Loucy (cell line): ENCODE data around the gene AJM1.
"Not testable (repeated sequence)": the region's sequence is repeated elsewhere in the genome, so short reads cannot be mapped to it uniquely, and the experiment has no call there.

Experiments
- H2AFZ ChIP-seq: fragments of 200-600 bp; sonication (generic); 2 replicates; pipeline ENCODE4 v1.6.0; 2016; ENCODE audit warnings: antibody characterized with exemption, mild to moderate bottlenecking, low read length, moderate library complexity
- H3F3A ChIP-seq: fragments of 200-600 bp; 2 replicates; pipeline ENCODE4 v1.6.0; 2016; ENCODE audit warnings: antibody characterized with exemption, low read depth, mild to moderate bottlenecking
- H3K27me3 ChIP-seq: fragments of 200-600 bp; sonication (generic); 2 replicates; pipeline ENCODE4 v1.6.1; 2014; ENCODE audit warnings: low read length, mild to moderate bottlenecking; ENCODE audit not compliant: insufficient read depth, poor library complexity, severe bottlenecking
- H3K36me3 ChIP-seq: fragments of 200-600 bp; sonication (generic); 2 replicates; pipeline ENCODE4 v1.6.1; 2016; ENCODE audit warnings: low read length; ENCODE audit not compliant: insufficient read depth
- H3K4me1 ChIP-seq: fragments of 200-600 bp; sonication (generic); 2 replicates; pipeline ENCODE4 v1.5.1; 2014; ENCODE audit warnings: low read length, mild to moderate bottlenecking; ENCODE audit not compliant: insufficient read depth, poor library complexity, severe bottlenecking
- H3K4me2 ChIP-seq: fragments of 200-600 bp; sonication (generic); 2 replicates; pipeline ENCODE4 v1.6.0; 2014; ENCODE audit warnings: antibody characterized with exemption, low read length, low read depth, mild to moderate bottlenecking; ENCODE audit not compliant: poor library complexity, severe bottlenecking
- H3K4me3 ChIP-seq: fragments of 200-600 bp; sonication (generic); 2 replicates; pipeline ENCODE4 v1.5.1; 2014; ENCODE audit warnings: low read length, mild to moderate bottlenecking, mixed read lengths; ENCODE audit not compliant: poor library complexity, severe bottlenecking
- H3K79me2 ChIP-seq: fragments of 200-600 bp; sonication (generic); 2 replicates; pipeline ENCODE4 v1.6.1; 2014; ENCODE audit warnings: low read length; ENCODE audit not compliant: insufficient read depth
- H3K9ac ChIP-seq: fragments of 200-600 bp; sonication (generic); 2 replicates; pipeline ENCODE4 v1.6.0; 2014; ENCODE audit warnings: mild to moderate bottlenecking, low read depth, low read length, moderate library complexity; ENCODE audit not compliant: poor library complexity, severe bottlenecking
- H3K9me2 ChIP-seq: fragments of 200-600 bp; sonication (generic); replicated peaks from 2 replicates; pipeline ENCODE4 v1.6.1; 2016; ENCODE audit warnings: low read depth, low read length, mixed read lengths
- H3K9me3 ChIP-seq: fragments of 200-600 bp; sonication (generic); 2 replicates; pipeline ENCODE4 v1.6.1; 2014; ENCODE audit warnings: mild to moderate bottlenecking, antibody characterized with exemption, low read length, low read depth; ENCODE audit not compliant: insufficient read depth
- H4K20me1 ChIP-seq: fragments of 200-600 bp; sonication (generic); 2 replicates; pipeline ENCODE4 v1.6.0; 2014; ENCODE audit warnings: antibody characterized with exemption, low read length, mild to moderate bottlenecking; ENCODE audit not compliant: insufficient read depth, poor library complexity, severe bottlenecking
- EZH2phosphoT487 ChIP-seq: fragments of 200-600 bp; IDR thresholded peaks from 2 replicates; pipeline ENCODE4 v1.6.1; 2018; ENCODE audit warnings: antibody characterized with exemption, mild to moderate bottlenecking, moderate library complexity, borderline replicate concordance
- TF ChIP-seq, protein P1 (sequence below): fragments of 200-600 bp; sonication (generic); conservative IDR thresholded peaks from 2 replicates; pipeline ENCODE4 v1.5.1; 2014; ENCODE audit warnings: mild to moderate bottlenecking, antibody characterized with exemption, low read length

AJM1 gene

GRCh38 chr9:136835162-136835931 lies 6.9 kb upstream of the AJM1 start:
- Histone ChIP-seq H3K79me2 (no peaks in the 10 kb centered on the region), H3K4me2 (no peak overlapping the region), H3K9me2 (no peaks in the 10 kb centered on the region), H2AFZ (no peak overlapping the region), H3F3A (no peaks in the 10 kb centered on the region), H3K4me1 (no peaks in the 10 kb centered on the region), H4K20me1 (no peaks in the 10 kb centered on the region), H3K9ac (no peak overlapping the region), H3K9me3 (no peaks in the 10 kb centered on the region), H3K27me3 (no peaks in the 10 kb centered on the region), H3K4me3 (no peak overlapping the region), H3K36me3 (peaks cover 12% of the 10 kb centered on the region; the same call in 1 of the 2 replicates)
- TF ChIP-seq EZH2phosphoT487, result no peak
- TF ChIP-seq, protein P1, sequence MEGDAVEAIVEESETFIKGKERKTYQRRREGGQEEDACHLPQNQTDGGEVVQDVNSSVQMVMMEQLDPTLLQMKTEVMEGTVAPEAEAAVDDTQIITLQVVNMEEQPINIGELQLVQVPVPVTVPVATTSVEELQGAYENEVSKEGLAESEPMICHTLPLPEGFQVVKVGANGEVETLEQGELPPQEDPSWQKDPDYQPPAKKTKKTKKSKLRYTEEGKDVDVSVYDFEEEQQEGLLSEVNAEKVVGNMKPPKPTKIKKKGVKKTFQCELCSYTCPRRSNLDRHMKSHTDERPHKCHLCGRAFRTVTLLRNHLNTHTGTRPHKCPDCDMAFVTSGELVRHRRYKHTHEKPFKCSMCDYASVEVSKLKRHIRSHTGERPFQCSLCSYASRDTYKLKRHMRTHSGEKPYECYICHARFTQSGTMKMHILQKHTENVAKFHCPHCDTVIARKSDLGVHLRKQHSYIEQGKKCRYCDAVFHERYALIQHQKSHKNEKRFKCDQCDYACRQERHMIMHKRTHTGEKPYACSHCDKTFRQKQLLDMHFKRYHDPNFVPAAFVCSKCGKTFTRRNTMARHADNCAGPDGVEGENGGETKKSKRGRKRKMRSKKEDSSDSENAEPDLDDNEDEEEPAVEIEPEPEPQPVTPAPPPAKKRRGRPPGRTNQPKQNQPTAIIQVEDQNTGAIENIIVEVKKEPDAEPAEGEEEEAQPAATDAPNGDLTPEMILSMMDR, result no peak

DNA sequence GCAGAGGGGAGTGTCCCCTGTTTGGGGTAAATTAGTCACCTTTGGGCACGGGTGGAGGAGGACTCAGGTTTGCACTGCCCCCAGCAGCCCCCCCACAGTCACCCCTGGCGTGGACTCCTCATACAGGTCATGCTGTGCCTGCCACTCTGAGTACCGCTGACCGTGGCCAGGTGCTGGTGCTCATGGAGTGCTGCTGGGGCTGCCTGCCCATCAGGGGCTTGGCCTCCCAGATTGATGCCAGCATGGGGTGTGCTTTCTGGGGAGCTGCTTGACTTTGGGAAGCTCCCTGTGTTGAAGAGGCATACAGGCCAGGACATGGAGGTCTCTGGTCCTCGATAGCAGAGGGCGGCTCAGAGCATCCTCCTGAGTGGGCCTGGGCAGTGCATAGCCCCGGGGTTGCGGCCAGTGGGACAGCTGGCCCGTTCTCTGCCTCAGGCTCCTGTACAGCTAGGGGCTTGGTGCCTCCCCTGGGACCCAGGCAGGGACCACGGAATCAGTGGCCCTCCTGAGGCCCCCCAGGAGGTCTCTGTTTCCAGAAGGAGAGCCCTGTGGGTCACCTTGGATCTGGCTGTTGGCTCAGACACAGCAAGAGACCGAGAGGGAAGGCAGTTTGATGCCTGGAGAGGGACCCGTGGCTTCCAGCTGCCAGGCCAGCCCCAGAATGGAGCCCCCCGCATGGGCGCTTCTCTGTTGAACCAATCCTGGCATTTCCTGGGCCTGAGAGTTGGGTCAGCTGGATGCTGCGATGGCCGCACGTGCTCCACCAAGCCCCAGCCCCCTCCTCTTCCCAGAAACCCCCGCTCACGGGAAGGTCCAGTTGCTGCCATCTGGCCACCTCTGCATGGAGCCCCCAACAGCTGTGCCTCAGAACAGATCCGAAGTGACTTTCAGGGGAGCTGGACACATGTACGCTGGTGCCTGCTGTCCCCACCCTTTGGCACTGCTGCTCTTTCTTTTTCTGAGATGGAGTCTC lies 6.1 kb upstream of the AJM1 start:
- H3K36me3 ChIP-seq, result peaks cover 8% of the 10 kb centered on the region; the same call in 1 of the 2 replicates
- H3K9me2 ChIP-seq, result no peaks in the 10 kb centered on the region
- no peaks in the 10 kb centered on the region for H3F3A ChIP-seq
- no peaks in the 10 kb centered on the region for H3K4me1 ChIP-seq
- no peaks in the 10 kb centered on the region for H3K27me3 ChIP-seq
- H3K4me3 ChIP-seq, result no peak overlapping the region
- H2AFZ ChIP-seq, result no peak overlapping the region
- no peak overlapping the region for H3K9ac ChIP-seq
- no peaks in the 10 kb centered on the region for H3K79me2 ChIP-seq
- no peaks in the 10 kb centered on the region for H3K9me3 ChIP-seq
- no peaks in the 10 kb centered on the region for H4K20me1 ChIP-seq
- H3K4me2 ChIP-seq, result no peak overlapping the region
- no peak for TF ChIP-seq EZH2phosphoT487
- TF ChIP-seq, protein P1, result no peak

- TF ChIP-seq, protein P1, result no peak
- no peak for TF ChIP-seq EZH2phosphoT487
- Histone ChIP-seq H3K27me3 (no peaks in the 10 kb centered on the region), H3K4me3 (no peak overlapping the region), H3K36me3 (peaks cover 5% of the 10 kb centered on the region; the same call in 1 of the 2 replicates), H2AFZ (no peak overlapping the region), H4K20me1 (peaks cover 4% of the 10 kb centered on the region), H3F3A (no peaks in the 10 kb centered on the region), H3K79me2 (no peaks in the 10 kb centered on the region), H3K9me3 (no peaks in the 10 kb centered on the region), H3K9ac (no peak overlapping the region), H3K4me2 (no peak overlapping the region), H3K4me1 (peaks cover 6% of the 10 kb centered on the region), H3K9me2 (no peaks in the 10 kb centered on the region)
Observed at GRCh38 chr9:136837146-136837855, 5.0 kb upstream of the AJM1 start.

- not testable (repeated sequence) for H3K9me2 ChIP-seq, H3F3A ChIP-seq, H3K4me2 ChIP-seq, H3K4me1 ChIP-seq, H3K9me3 ChIP-seq, H4K20me1 ChIP-seq, H2AFZ ChIP-seq, H3K27me3 ChIP-seq, H3K36me3 ChIP-seq, H3K9ac ChIP-seq, H3K79me2 ChIP-seq, H3K4me3 ChIP-seq
Observed at GRCh38 chr9:136837856-136838277, 4.4 kb upstream of the AJM1 start.
